K562 (cell line): ENCODE data around the gene CCDC192. TPM values are rescaled to one million over a fixed set of nuclear protein-coding genes. Genes with fewer than 3 reads are reported as not detected.

Experiments used
- ATAC-seq: fragments of 200-7000 bp; cut with Tn5 transposase; 3 replicates; pipeline ENCODE4 v1.9.1; 2020; ENCODE audit warnings: moderate library complexity
- BruUV-seq: library from RNA; stranded (reverse); fragments of 400-500 nt; replicated peaks from 2 replicates; lab custom pipeline; 2021; lab: Mats Ljungman, UMichigan
- CTCF ChIA-PET: fragments of 300-600 bp; formaldehyde crosslinking; extraction: SDS; loops from one replicate; lab custom pipeline; 2021; ENCODE audit warnings: low intra/inter-chr PET ratio; lab: Yijun Ruan, JAX
- POLR2A ChIA-PET: fragments of 300-600, 350-650 bp; sonication (Branson Sonifier 250); formaldehyde crosslinking; extraction: SDS; loops from one replicate; lab custom pipeline; 2021; ENCODE audit warnings: antibody characterized with exemption, inconsistent platforms; lab: Yijun Ruan, JAX
- DNase-seq, 4 experiments: peaks; one replicate each; pipeline versions ENCODE4 v3.0.0 to v3.0.0-alpha.2; 2011 to 2018; ENCODE audit warnings: low spot score in 3 of 4, mixed read lengths in 3 of 4; ENCODE audit errors: extremely low read depth in 1 of 4
- FAIRE-seq: peaks from 2 replicates; lab custom pipeline; 2011; peaks lifted over from hg19 to GRCh38; lab: Jason Lieb, UNC
- H2AFZ ChIP-seq: 2 replicates; pipeline ENCODE4 v1.6.0; 2011; ENCODE audit warnings: low read depth, low read length, control low read depth, inconsistent platforms
- H3K27ac ChIP-seq: fragments of 200-600 bp; 3 replicates; pipeline ENCODE4 v1.8.0; 2011; ENCODE audit warnings: low read depth, mild to moderate bottlenecking, control low read depth, inconsistent platforms, low read length, moderate library complexity, mixed read lengths; ENCODE audit errors: extremely low read depth
- H3K27me3 ChIP-seq, 2 experiments: fragments of 300-600 bp in 1 of 2; 2 replicates in 1 of 2; 3 replicates in 1 of 2; pipeline versions ENCODE4 v1.6.0 to v1.8.0; 2011; ENCODE audit warnings: inconsistent platforms in 2 of 2, low read length in 2 of 2, mild to moderate bottlenecking in 1 of 2, mixed read lengths in 1 of 2, moderate library complexity in 1 of 2; ENCODE audit not compliant: control insufficient read depth in 2 of 2, insufficient read depth in 2 of 2
- H3K36me3 ChIP-seq: fragments of 300-600 bp; 3 replicates; pipeline ENCODE4 v1.8.0; 2011; ENCODE audit warnings: mild to moderate bottlenecking, low read length, inconsistent platforms; ENCODE audit not compliant: control insufficient read depth, insufficient read depth
- H3K4me1 ChIP-seq, 2 experiments: fragments of 200-600 bp in 1 of 2; replicated peaks in 1 of 2; 2 replicates in 1 of 2; 3 replicates in 1 of 2; pipeline versions ENCODE4 v1.5.1 to v1.8.0; 2011; ENCODE audit warnings: inconsistent platforms in 2 of 2, low read length in 2 of 2, mild to moderate bottlenecking in 1 of 2, mixed read lengths in 1 of 2, moderate library complexity in 1 of 2; ENCODE audit not compliant: control insufficient read depth in 2 of 2, insufficient read depth in 2 of 2
- H3K4me2 ChIP-seq: 2 replicates; pipeline ENCODE4 v1.6.1; 2011; ENCODE audit warnings: low read length, control low read depth, inconsistent platforms, mixed read lengths; ENCODE audit not compliant: insufficient read depth
- H3K4me3 ChIP-seq: fragments of 200-600 bp; sonication (generic), shearing (Covaris generic); 2 replicates; pipeline ENCODE4 v1.5.1; 2016; ENCODE audit warnings: control low read depth, inconsistent platforms
- H3K79me2 ChIP-seq: fragments of 200-600 bp; 3 replicates; pipeline ENCODE4 v1.8.0; 2011; ENCODE audit warnings: low read length, inconsistent platforms; ENCODE audit not compliant: control insufficient read depth, insufficient read depth
- H3K9ac ChIP-seq, 2 experiments: 2 replicates each; pipeline versions ENCODE4 v1.6.0 to v1.6.1; 2011; ENCODE audit warnings: low read depth in 2 of 2, low read length in 2 of 2, control low read depth in 1 of 2, inconsistent platforms in 1 of 2, mild to moderate bottlenecking in 1 of 2, mixed read lengths in 1 of 2; ENCODE audit not compliant: insufficient read depth in 1 of 2
- H3K9me1 ChIP-seq: one replicate; pipeline ENCODE4 v1.6.0; 2011; ENCODE audit warnings: inconsistent platforms, mild to moderate bottlenecking, low read length, moderate library complexity; ENCODE audit not compliant: control insufficient read depth, insufficient read depth
- H3K9me3 ChIP-seq: replicated peaks from 2 replicates; pipeline ENCODE4 v1.5.1; 2011; ENCODE audit warnings: low read depth, low read length, inconsistent platforms; ENCODE audit not compliant: control insufficient read depth, insufficient read depth
- H4K20me1 ChIP-seq: replicated peaks from 2 replicates; pipeline ENCODE4 v1.6.1; 2011; ENCODE audit warnings: low read length, inconsistent platforms, mixed read lengths; ENCODE audit not compliant: control insufficient read depth, insufficient read depth
- C11orf30 ChIP-seq: fragments of 450-650 bp; IDR thresholded peaks from 2 replicates; pipeline ENCODE4 v1.6.1; 2016; ENCODE audit warnings: low read depth, mild to moderate bottlenecking
- EP300 ChIP-seq: IDR thresholded peaks from 2 replicates; pipeline ENCODE4 v1.6.1; 2012; ENCODE audit warnings: low read length, improper control_type of control experiment
- FOXK1 ChIP-seq: sonication (generic); formaldehyde crosslinking; IDR thresholded peaks from 2 replicates; pipeline ENCODE4 v1.8.0; 2022; ENCODE audit warnings: missing genetic modification reagents, mild to moderate bottlenecking, borderline replicate concordance
- ILF3 ChIP-seq: fragments of 450-650 bp; IDR thresholded peaks from 2 replicates; pipeline ENCODE4 v1.6.1; 2018; ENCODE audit warnings: antibody characterized with exemption, mild to moderate bottlenecking, moderate library complexity, borderline replicate concordance
- KAT8 ChIP-seq: fragments of 450-650 bp; IDR thresholded peaks from 2 replicates; pipeline ENCODE4 v1.6.1; 2016; ENCODE audit warnings: low read depth, mild to moderate bottlenecking
- MEIS2 ChIP-seq: fragments of 450-650 bp; IDR thresholded peaks from 2 replicates; pipeline ENCODE4 v1.6.1; 2014; ENCODE audit warnings: mild to moderate bottlenecking; ENCODE audit not compliant: partially characterized antibody
- NR2C2 ChIP-seq, 2 experiments: fragments of 200-800 bp in 1 of 2; sonication (Bioruptor generic) in 1 of 2; sonication (generic) in 1 of 2; formaldehyde crosslinking in 1 of 2; IDR thresholded peaks; 2 replicates each; pipeline versions ENCODE4 v1.6.1 to v1.8.0; 2016 to 2022; ENCODE audit warnings: mild to moderate bottlenecking in 1 of 2, missing compliant biosample characterization in 1 of 2, missing genetic modification characterization in 1 of 2, missing genetic modification reagents in 1 of 2
- RAD21 ChIP-seq, 2 experiments: fragments of 250-450 bp in 1 of 2; fragments of 450-650 bp in 1 of 2; sonication (Bioruptor Pico) in 1 of 2; formaldehyde crosslinking in 1 of 2; IDR thresholded peaks in 1 of 2; conservative IDR thresholded peaks in 1 of 2; 2 replicates each; pipeline versions ENCODE4 v1.4.0 to v1.8.0; 2020 to 2022; ENCODE audit warnings: mild to moderate bottlenecking in 2 of 2, moderate library complexity in 1 of 2
- RBM22 ChIP-seq: fragments of 200-400 bp; formaldehyde crosslinking; IDR thresholded peaks from 2 replicates; pipeline ENCODE4 v1.6.1; 2018; ENCODE audit warnings: low read length, low read depth; ENCODE audit not compliant: poor library complexity, severe bottlenecking
- RBM34 ChIP-seq: fragments of 200-400 bp; formaldehyde crosslinking; IDR thresholded peaks from 2 replicates; pipeline ENCODE4 v1.6.1; 2018; ENCODE audit warnings: low read length, borderline replicate concordance; ENCODE audit not compliant: insufficient read depth
- SLC30A9 ChIP-seq: fragments of 250-450 bp; sonication (Bioruptor Pico); IDR thresholded peaks from 2 replicates; pipeline ENCODE4 v1.8.0; 2022; ENCODE audit warnings: mild to moderate bottlenecking, moderate library complexity
- XRCC5 ChIP-seq: fragments of 200-400 bp; formaldehyde crosslinking; IDR thresholded peaks from 2 replicates; pipeline ENCODE4 v1.6.1; 2017; ENCODE audit warnings: low read depth, mild to moderate bottlenecking, low read length
- YBX1 ChIP-seq: fragments of 450-650 bp; IDR thresholded peaks from 2 replicates; pipeline ENCODE4 v1.7.1; 2016; ENCODE audit warnings: mild to moderate bottlenecking
- ZNF561 ChIP-seq: fragments of 450-650 bp; formaldehyde crosslinking; conservative IDR thresholded peaks from 2 replicates; pipeline ENCODE4 v1.4.0; 2020; ENCODE audit warnings: mild to moderate bottlenecking, moderate library complexity
- WGBS: fragments of 100-300 bp; shearing (Covaris generic); methylation state at CpG from one replicate; pipeline ENCODE4 v1.1.6; 2016; ENCODE audit warnings: low coverage, mixed read lengths; ENCODE audit not compliant: insufficient coverage; ENCODE audit errors: missing lambda C conversion rate; 5-methylcytosine and 5-hydroxymethylcytosine counted together
- in situ Hi-C: fragments of 300-500 bp; cut with MboI; formaldehyde crosslinking; loops from 4 replicates; pipeline ENCODE4 v1.15.0; 2018; ENCODE audit warnings: inconsistent platforms, mixed read lengths
- intact Hi-C: fragments of 100-400 bp; cut with micrococcal nuclease; formaldehyde crosslinking; loops from 2 replicates; pipeline ENCODE4 v1.14.2; 2022
- polyA plus RNA-seq, 8 experiments: library from polyadenylated mRNA; depleted of rRNA in 4 of 8; stranded (reverse) in 5 of 8; unstranded in 3 of 8; fragments of >200 nt; fragmentation: Nextera tagmentation in 2 of 8; fragmentation: Illumina TruSeq in 1 of 8; extraction: Ambion mirVana in 2 of 8; extraction: Trizol in 1 of 8; gene quantifications; 2 replicates each; pipeline versions ENCODE4 v1.2.1 to v1.2.3, GENCODE V29; 2011 to 2014; ENCODE audit warnings: inconsistent platforms in 1 of 8, missing spikeins in 1 of 8
- total RNA-seq, 7 experiments: library from RNA; depleted of rRNA in 6 of 7; stranded (reverse); fragments of >200 nt in 6 of 7; fragmentation: Illumina TruSeq in 2 of 7; extraction: Trizol in 2 of 7; gene quantifications; 2 replicates each; pipeline versions ENCODE4 v1.2.1 to v1.2.3, GENCODE V29; 2011 to 2021; ENCODE audit warnings: low replicate concordance in 1 of 7
- TF ChIP-seq, protein P1 (sequence below), 3 experiments: IDR thresholded peaks in 2 of 3; conservative IDR thresholded peaks in 1 of 3; 2 replicates each; pipeline ENCODE4 v1.5.1; 2011 to 2012; ENCODE audit warnings: low read length in 3 of 3, mild to moderate bottlenecking in 3 of 3, control low read depth in 2 of 3, improper control_type of control experiment in 1 of 3, inconsistent platforms in 1 of 3, low read depth in 1 of 3, mixed read lengths in 1 of 3, moderate library complexity in 1 of 3; ENCODE audit not compliant: insufficient read depth in 2 of 3
- TF ChIP-seq, protein P2 (sequence below): fragments of 450-650 bp; formaldehyde crosslinking; IDR thresholded peaks from 2 replicates; pipeline ENCODE4 v1.4.0; 2020; ENCODE audit warnings: mild to moderate bottlenecking, moderate library complexity
- TF ChIP-seq, protein P3 (sequence below): fragments of 250-450 bp; sonication (Bioruptor Pico); IDR thresholded peaks from 2 replicates; pipeline ENCODE4 v1.8.0; 2021; ENCODE audit warnings: moderate library complexity, mild to moderate bottlenecking, inconsistent platforms

The CCDC192 gene
- total and polyA plus RNA-seq, 9 of the 15 experiments (the other 6 are each of a cell fraction or from before 2014, with no cell fraction given), result 0.21 to 0.66 (median 0.38) TPM; not detected in 2

DNA sequence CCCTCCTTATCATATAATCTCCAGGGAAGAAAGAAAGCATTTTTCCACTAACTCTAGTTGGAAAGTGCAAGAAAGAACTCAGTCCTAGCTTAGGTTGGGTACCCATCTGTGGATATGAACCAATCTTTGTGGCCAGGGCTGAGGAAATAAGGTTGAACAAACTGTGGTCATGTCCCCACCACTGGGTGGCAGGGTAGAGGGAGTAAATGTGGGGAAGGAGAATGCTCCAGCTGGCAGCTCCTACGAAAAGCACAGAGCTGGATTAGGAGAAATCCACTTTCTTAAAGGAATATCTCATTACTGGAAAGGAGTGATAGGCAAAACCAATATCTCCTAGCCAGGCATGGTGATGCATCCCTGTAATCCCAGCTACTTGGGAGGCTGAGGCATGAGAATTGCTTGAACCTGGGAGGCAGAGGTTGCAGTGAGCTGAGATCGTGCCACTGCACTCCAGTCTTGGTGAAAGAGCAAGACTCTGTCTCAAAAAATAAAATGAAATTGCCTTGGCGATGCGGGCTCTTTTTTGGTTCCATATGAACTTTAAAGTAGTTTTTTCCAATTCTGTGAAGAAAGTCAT, 175.1 kb downstream of the CCDC192 start:
- ATAC-seq (peak; percentile 90), FAIRE-seq (peak; percentile 52), DNase-seq (peak in 3 of 4 experiments; percentile 10 to 38 (median 26))
- Histone ChIP-seq H3K9me1 (no peaks in the 10 kb centered on the region), H3K9ac (no peak overlapping the region), H3K4me2 (no peak overlapping the region), H2AFZ (no peak overlapping the region), H3K79me2 (no peaks in the 10 kb centered on the region), H3K4me3 (no peak overlapping the region), H3K36me3 (no peaks in the 10 kb centered on the region), H3K27ac (no peak overlapping the region), H4K20me1 (no peaks in the 10 kb centered on the region), H3K4me1 (no peaks in the 10 kb centered on the region), H3K9me3 (no peaks in the 10 kb centered on the region), H3K27me3 (no peaks in the 10 kb centered on the region)
- intact Hi-C loops, result loop anchor here (5.0 to 10.0 kb wide), 2 partner anchors 313 to 1889 kb away; no protein-coding TSS in a partner anchor
- ChIA-PET POLR2A (interaction anchor here (0.7 kb wide), 1 partner anchor 584 kb away, joined by 4 read pairs; no protein-coding TSS in a partner anchor), CTCF (interaction anchor here (1.3 kb wide), 1 partner anchor 323 kb away, joined by 6 read pairs; no protein-coding TSS in a partner anchor)
- WGBS, result 0% methylated on average over 3 of the region's 4 CpGs
- no TSS peak for BruUV-seq
- in situ Hi-C loops, result loop anchor here (10.0 kb wide), 1 partner anchor 327 kb away; no protein-coding TSS in a partner anchor
- TF ChIP-seq C11orf30 (no peak), YBX1 (no peak), RBM34 (no peak), NR2C2 (CRISPR knock-in tag; IDR thresholded peaks at IDR 0.05) (no peak), NR2C2 (tag; IDR thresholded peaks at IDR 0.05) (no peak), SLC30A9 (no peak), MEIS2 (no peak), EP300 (no peak), XRCC5 (no peak), RBM22 (no peak), KAT8 (no peak), ILF3 (no peak), RAD21 (CRISPR knock-in tag; conservative IDR thresholded peaks at IDR 0.05 in 1 of 2, IDR thresholded peaks at IDR 0.05 in 1 of 2) (peak; percentile 34 to 54), FOXK1 (CRISPR knock-in tag) (no peak), ZNF561 (CRISPR knock-in tag) (no peak)
- TF ChIP-seq, protein P1, sequence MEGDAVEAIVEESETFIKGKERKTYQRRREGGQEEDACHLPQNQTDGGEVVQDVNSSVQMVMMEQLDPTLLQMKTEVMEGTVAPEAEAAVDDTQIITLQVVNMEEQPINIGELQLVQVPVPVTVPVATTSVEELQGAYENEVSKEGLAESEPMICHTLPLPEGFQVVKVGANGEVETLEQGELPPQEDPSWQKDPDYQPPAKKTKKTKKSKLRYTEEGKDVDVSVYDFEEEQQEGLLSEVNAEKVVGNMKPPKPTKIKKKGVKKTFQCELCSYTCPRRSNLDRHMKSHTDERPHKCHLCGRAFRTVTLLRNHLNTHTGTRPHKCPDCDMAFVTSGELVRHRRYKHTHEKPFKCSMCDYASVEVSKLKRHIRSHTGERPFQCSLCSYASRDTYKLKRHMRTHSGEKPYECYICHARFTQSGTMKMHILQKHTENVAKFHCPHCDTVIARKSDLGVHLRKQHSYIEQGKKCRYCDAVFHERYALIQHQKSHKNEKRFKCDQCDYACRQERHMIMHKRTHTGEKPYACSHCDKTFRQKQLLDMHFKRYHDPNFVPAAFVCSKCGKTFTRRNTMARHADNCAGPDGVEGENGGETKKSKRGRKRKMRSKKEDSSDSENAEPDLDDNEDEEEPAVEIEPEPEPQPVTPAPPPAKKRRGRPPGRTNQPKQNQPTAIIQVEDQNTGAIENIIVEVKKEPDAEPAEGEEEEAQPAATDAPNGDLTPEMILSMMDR (IDR thresholded peaks at IDR 0.05 in 2 of 3, conservative IDR thresholded peaks at IDR 0.05 in 1 of 3; ENCODE audit: insufficient read depth in 2 of 3, low read depth in 1 of 3, low read length in 3 of 3), result peak; percentile 53 to 57 (median 55)
- TF ChIP-seq, protein P2, sequence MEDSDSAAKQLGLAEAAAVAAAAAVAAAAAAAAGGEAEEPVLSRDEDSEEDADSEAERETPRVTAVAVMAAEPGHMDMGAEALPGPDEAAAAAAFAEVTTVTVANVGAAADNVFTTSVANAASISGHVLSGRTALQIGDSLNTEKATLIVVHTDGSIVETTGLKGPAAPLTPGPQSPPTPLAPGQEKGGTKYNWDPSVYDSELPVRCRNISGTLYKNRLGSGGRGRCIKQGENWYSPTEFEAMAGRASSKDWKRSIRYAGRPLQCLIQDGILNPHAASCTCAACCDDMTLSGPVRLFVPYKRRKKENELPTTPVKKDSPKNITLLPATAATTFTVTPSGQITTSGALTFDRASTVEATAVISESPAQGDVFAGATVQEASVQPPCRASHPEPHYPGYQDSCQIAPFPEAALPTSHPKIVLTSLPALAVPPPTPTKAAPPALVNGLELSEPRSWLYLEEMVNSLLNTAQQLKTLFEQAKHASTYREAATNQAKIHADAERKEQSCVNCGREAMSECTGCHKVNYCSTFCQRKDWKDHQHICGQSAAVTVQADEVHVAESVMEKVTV (CRISPR knock-in tag), result 0 out of 2 replicates have a peak, but pooled peaks have one; percentile 11
- TF ChIP-seq, protein P3, sequence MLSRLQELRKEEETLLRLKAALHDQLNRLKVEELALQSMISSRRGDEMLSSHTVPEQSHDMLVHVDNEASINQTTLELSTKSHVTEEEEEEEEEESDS (CRISPR knock-in tag), result no peak
